SK-N-MC (cell line): ENCODE data around the gene SRSF8.

Experiments used
- EZH2 ChIP-seq: fragments of 200-600 bp; sonication (generic); IDR thresholded peaks from one replicate; pipeline ENCODE4 v1.6.1; 2017; ENCODE audit warnings: antibody characterized with exemption
- POLR2AphosphoS5 ChIP-seq: IDR thresholded peaks from 2 replicates; pipeline ENCODE4 v1.6.1; 2012; ENCODE audit warnings: mild to moderate bottlenecking, low read depth, low read length, borderline replicate concordance

- TF ChIP-seq EZH2 (no peak), POLR2AphosphoS5 (no peak)
Measured at GRCh38 chr11:95108671-95109551, 42.2 kb downstream of the SRSF8 start.
